Umbilical cord (tissue), 2 donors: ENCODE data around the gene ARAP3. TPM values are rescaled to one million over a fixed set of nuclear protein-coding genes. Genes with fewer than 3 reads are reported as not detected.

Experiments
- DNase-seq: peaks from one replicate; pipeline ENCODE4 v3.0.0-alpha.2; 2015; ENCODE audit warnings: low spot score
- total RNA-seq: library from RNA; depleted of rRNA; stranded (reverse); fragments of >200 nt; gene quantifications from one replicate; pipeline ENCODE4 v1.2.3, GENCODE V29; 2014; ENCODE audit warnings: low replicate concordance; ENCODE audit not compliant: insufficient read depth

ARAP3 gene
- total RNA-seq, 1 donor from 2014 or later: 5.3 TPM

GRCh38 chr5:141703133-141703561 lies 21.1 kb upstream of the ARAP3 start:
- no peak for DNase-seq

DNA sequence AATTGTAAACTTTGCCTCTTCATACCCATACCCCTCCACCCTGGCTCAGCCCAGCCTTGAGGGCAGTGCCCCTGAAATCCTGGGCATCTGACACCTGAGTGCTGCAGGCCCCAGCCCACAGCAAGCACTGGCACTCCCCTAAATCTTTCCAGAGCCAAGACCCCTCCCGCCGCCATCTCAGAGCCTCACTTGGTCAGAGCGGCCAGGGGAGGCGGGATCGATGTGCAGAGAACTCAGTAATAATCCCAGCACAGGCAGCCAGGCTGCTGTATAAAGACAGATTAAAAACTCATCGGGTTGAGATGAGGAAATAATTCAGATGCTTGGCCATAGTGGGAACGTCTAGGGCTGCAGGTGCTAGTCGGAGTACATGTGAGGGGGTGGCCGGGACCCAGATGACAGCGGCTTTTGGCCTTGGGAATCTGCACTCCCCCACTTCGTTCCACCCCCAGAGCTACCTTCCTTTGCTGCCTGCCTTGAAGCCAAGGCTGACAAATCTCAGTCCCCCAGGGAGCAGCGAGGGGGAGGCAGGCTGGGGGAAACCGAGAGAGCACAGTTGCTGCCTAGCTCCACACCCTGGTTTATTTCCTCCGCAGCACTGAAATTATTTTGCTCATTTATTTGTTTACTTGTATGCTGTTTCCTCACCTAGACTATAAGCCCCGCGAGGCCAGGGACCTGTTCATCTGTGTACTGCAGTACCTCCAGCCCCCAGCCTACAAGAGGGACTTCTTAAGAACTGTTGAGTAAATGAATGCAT lies 19.5 kb upstream of the ARAP3 start:
- no peak for DNase-seq

GRCh38 chr5:141697586-141697985 lies 15.6 kb upstream of the ARAP3 start:
- DNase-seq: no peak

DNA sequence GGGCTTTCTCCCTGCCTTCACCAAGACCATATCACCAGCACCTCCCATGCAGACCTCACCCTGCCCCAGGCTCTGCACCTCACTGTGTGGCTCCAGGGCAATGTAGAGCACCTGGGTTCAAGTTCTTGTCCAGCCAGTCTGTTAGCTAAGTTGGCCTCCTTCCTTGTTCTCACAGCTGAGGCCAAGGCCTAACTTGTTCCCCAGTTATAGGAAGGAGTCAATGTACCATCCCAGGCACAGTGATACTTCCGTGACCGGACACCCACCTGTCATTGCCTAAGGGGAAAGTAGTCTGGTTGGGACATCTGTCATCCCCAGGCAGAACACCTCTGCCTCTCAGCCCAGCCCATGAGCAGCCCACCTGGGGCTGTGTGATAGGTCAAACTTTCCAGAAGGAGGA lies 14.4 kb upstream of the ARAP3 start:
- no peak for DNase-seq

DNA sequence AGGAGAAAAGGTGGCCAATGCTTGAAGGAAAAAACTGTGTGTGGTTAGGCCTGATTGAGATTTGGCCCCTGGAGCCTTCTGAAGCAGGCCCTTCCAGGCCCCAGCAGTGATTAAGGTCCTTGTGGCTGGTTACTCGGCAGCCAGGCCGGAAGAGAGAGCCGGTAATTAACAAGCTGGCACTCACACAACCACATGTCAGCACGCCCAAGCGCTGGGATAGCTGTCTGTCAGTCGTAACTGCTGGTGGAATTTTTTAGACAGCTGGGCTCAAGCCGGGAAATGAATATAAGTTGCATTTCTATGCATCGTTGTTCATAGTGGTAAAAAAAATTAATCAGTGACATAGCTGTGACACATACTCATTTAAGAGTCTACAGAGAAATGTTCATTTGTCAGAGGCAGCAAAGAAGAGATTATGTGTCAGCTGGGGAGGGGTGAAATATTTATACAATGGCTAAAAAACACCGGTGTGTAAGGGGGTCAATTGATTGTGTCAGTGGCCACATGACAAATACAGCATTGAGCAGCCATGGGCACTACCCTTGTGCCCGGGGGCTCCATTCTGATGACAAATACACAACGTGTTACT lies 13.7 kb upstream of the ARAP3 start:
- no peak for DNase-seq

DNA sequence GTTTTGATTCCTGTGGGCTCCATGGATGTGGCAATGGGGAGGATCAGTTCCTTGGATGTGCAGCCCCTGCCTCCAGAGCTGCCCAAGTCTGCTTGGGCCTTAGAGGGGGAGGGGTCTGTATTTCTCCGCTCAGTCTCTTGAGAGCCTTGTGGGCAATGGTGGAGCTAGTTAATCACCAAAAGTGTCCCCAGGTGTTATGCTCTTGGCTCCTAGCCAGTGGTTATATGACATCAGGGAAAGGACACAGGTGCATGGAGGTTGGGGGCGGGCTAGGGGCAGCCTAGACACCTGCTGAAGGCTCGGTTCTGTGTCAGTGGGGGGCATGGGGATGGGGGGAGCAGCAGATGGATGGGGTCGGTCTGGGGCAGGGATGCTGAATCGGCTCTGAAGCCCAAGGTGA lies 12.4 kb upstream of the ARAP3 start:
- DNase-seq: no peak

- DNase-seq: no peak
These were observed 11.1 kb upstream of the ARAP3 start for GRCh38 chr5:141692919-141693725.

DNA sequence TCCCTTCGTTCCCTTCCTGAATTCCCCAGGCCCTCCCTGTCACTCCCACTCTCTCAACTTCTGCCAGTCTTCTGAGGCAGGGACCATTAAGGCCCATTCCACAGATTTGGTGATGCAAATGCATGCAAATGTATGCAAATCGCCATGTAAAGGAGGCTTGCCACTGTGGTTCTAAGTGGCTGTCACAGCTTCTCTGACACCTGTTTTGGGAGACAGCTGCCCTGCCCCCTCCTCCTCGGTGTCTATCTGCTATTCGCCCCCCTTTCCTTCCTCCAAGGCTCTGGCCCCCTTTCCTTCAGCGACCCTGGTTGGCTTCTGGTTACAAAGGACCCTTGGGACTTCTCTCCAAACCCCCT lies 10.5 kb upstream of the ARAP3 start:
- DNase-seq: no peak

GRCh38 chr5:141691867-141692532 lies 10.0 kb upstream of the ARAP3 start:
- peak; percentile 86 for DNase-seq

DNA sequence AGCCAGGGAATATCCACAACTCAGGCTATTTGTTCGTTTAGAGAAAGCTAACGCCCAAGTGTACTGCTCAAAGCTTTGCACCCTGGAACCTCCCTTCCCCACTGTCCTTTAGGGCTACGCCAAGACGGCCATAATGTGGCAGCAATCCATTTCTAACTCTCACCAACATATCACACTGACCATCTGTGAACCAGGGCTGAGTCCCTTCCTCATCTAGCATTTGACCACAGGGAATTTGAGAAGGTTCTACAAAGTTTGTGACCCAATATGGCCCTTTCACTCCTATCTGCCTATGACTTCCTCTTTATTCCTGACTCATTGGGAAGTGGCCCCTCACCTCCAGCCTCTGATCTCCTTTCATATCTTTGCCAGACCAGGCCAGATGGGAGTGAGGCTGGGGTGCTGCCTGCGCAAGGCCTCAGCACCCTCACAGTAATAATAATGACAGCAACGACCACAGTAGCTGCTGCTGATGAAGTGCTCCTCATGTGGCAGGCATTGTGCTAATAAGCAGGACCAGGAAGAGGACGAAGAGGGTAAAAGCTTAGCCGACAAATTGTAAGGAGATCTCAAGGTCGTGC lies 9.3 kb upstream of the ARAP3 start:
- no peak for DNase-seq

DNA sequence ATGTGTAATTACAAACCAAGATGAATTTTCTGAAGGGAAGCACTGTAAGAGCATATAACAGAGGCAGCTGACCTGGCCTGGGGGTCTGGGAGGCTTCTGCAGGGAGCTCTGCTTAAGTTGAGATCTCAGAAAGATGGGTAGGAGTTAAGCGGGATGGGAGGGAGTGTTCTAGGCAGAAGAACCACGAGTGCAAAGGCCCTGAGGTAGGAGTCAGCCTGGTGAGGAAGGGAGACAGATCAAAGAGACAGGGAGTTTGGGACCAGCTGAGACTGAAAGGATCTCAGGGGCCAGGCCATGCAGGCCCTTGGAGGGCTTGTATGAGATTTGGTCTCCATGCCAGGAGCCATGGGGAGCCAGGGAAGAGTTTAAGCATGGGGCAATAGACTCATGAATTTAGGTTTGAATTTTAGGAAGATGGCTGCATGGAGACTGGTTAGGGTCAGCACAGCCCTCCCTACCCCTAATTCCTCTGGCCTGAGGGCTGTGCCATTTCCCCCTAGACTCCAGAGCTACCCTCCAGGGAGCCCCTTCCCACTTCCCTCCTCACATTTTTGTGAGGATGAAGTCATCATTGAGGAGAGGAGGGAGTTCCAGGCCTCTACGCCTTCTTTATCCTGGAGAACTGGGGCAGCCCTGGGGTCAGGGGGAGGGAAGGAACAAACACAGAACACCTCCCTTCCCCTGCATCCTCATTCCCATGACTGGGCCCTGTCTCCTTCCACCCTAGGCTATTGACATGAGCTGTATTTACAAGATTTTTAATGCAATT lies 4.8 kb upstream of the ARAP3 start:
- peak; percentile 71 for DNase-seq

- DNase-seq: no peak
These were observed 3.6 kb upstream of the ARAP3 start for GRCh38 chr5:141685591-141685990.

DNA sequence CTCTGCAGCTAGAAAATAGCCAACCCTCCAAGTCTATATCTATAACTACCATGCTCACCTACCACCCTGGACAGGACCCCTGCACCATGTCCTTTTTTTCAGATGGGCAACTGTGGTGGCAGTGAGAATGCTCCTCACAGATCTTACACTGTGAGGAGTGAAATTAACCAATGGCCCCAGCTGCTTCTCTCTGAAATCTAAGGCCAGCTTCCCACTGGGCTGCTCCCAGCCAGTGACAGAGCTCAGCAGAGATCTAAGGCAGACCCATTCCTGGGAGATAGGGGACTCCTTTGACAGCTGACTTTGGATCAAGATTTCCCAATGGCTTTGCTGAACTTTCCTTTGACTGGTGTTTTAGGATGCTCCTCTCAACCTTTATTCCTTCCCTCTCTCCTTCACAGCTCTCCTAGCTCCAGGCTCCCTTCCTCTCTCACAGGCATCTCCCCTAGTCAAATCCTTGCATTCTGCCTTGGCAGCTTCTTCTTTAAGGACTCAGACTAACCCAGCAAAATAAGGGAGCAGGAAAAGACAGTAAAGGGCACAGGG lies 1.6 kb upstream of the ARAP3 start:
- DNase-seq: peak; percentile 62

DNA sequence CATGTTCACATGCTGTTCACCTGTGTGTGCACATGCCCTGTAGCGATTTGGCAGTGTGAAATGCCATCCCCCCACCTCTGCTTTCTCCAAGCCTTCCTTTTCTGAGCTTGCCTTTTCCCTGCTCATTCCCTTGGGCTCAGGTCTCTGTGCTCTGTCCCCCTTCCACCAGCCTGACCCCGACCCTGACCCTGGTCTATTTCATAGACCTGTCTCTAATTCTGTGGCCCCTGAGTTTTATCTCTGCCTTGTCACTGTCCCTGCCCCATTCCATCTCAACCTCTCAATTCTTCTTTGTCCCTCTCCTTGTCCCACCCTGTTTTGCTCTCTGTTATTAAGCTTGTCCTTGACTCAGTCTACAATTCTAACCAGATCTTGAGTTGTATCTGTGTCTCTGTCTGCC lies 735 bp downstream of the ARAP3 start:
- DNase-seq: no peak

DNA sequence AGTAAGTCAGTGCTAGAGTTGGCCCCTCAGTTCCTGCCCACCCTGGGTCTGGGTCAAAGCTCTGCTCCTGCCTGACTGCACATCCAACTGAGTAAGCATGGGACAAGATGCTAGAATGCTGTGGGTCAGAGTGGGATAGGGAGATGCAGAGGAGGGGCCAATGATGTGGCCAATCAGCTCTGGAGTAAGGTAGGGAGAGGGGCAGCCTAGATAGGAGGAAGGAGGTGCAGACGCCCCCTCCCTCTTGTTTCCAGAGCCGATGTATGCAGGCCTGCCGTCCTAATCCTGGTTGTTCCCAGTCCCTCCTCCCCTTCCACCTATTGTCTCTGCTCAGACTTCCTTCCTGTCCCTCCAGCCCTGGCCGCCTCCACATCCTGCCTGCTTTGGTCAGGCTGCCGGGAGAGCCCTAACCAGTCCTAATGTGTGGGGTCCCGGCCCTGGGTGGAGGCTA lies 1.3 kb downstream of the ARAP3 start:
- DNase-seq: peak; percentile 62

GRCh38 chr5:141680178-141680577 lies 1.9 kb downstream of the ARAP3 start:
- no peak for DNase-seq

DNA sequence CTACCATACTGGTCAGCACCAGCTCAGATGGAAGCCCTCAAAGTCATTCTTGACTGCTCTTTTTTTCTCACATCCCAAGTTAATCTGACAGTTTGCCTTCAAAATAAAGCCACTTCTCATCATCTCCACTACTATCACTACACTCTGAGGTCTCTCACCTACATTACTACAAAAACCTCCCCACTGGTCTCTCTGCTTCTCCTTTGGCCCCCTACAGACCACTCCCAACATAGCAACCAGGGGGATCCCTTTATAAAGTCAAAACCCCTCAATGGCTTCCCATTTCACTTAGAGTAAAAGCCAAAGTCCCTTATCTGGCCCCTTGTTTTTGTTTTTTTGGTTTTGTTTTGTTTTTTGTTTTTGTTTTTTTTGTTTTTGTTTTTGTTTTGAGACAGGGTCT lies 4.6 kb downstream of the ARAP3 start:
- no peak for DNase-seq

DNA sequence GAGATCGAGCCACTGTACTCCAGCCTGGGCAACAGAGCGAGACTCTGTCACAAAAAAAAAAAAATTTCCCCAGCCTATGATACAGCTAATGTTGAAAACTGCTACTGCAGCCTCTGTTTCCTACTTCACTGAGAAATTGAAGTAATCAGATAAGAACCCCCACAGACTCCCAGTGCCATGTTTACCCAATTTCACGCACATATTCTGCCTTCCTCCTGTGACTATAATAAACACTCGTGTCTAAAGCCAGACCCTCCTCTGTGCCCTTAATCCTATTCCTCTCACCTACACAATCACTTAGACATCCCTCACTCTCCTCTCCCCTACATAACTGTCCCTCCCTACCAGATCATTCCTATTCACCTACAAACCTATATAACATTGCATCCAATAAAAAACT lies 6.4 kb downstream of the ARAP3 start:
- no peak for DNase-seq

DNA sequence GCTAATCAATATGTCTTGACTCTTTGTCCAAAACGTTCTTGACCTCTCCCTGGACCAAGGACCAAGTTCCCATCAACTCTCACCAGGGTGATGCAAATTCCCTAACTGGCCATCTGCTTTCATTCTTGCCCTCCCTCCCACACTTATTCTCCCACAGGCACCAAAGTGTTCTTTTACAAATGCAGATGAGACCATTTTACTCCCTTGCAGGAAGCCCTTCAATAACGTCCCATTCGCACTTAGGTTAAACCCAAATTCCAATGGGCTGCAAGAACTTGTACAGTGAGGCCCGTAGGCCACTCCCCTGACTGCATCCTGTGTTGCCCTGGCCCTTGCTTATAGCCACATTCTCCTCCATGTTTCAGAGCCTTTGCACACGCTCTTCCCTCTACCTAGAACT lies 7.3 kb downstream of the ARAP3 start:
- DNase-seq: no peak
